OCI-LY7 (cell line): ENCODE data around the gene FAM20A. TPM values are rescaled to one million over a fixed set of nuclear protein-coding genes. Genes with fewer than 3 reads are reported as not detected.

Experiments
- BruUV-seq: library from RNA; stranded (reverse); fragments of 400-500 nt; replicated peaks from 2 replicates; lab custom pipeline; 2021; lab: Mats Ljungman, UMichigan
- CTCF ChIA-PET: fragments of 300-600 bp; sonication (Branson Sonifier 250); formaldehyde crosslinking; loops from one replicate; lab custom pipeline; 2022; ENCODE audit warnings: antibody characterized with exemption; ENCODE audit not compliant: unreplicated experiment; lab: Charles Lee
- POLR2A ChIA-PET: fragments of 300-600 bp; sonication (Branson Sonifier 250); formaldehyde crosslinking; loops from one replicate; lab custom pipeline; 2022; ENCODE audit warnings: antibody characterized with exemption; lab: Charles Lee
- DNase-seq: peaks from one replicate; pipeline ENCODE4 v3.0.0-alpha.2; 2015; ENCODE audit warnings: low spot score
- H2AFZ ChIP-seq: fragments of 200-600 bp; sonication (generic), shearing (Covaris generic); 2 replicates; pipeline ENCODE4 v1.6.1; 2014; ENCODE audit warnings: mild to moderate bottlenecking, antibody characterized with exemption, low read length, moderate library complexity
- H3K27ac ChIP-seq: fragments of 200-600 bp; sonication (generic); 2 replicates; pipeline ENCODE4 v1.5.1; 2014; ENCODE audit warnings: mixed run types, low read depth, mild to moderate bottlenecking, moderate library complexity, low read length, inconsistent platforms; ENCODE audit not compliant: poor library complexity, severe bottlenecking
- H3K36me3 ChIP-seq: fragments of 200-600 bp; sonication (generic); 2 replicates; pipeline ENCODE4 v1.6.1; 2014; ENCODE audit warnings: mild to moderate bottlenecking, antibody characterized with exemption, low read length, moderate library complexity, mixed read lengths; ENCODE audit not compliant: insufficient read depth
- H3K4me1 ChIP-seq: fragments of 200-600 bp; sonication (generic); 2 replicates; pipeline ENCODE4 v1.5.1; 2014; ENCODE audit warnings: mild to moderate bottlenecking, low read length; ENCODE audit not compliant: insufficient read depth, poor library complexity, severe bottlenecking
- H3K4me2 ChIP-seq: fragments of 200-600 bp; sonication (generic); 2 replicates; pipeline ENCODE4 v1.6.1; 2014; ENCODE audit warnings: mild to moderate bottlenecking, low read length
- H3K4me3 ChIP-seq: fragments of 200-600 bp; sonication (generic); 2 replicates; pipeline ENCODE4 v1.5.1; 2014; ENCODE audit warnings: mild to moderate bottlenecking, low read depth, low read length; ENCODE audit not compliant: poor library complexity, severe bottlenecking
- H3K79me2 ChIP-seq: fragments of 200-600 bp; sonication (generic); 2 replicates; pipeline ENCODE4 v1.6.1; 2016; ENCODE audit warnings: low read depth, mild to moderate bottlenecking, low read length, moderate library complexity, mixed read lengths; ENCODE audit not compliant: insufficient read depth
- H3K9me2 ChIP-seq: fragments of 200-600 bp; sonication (generic); 2 replicates; pipeline ENCODE4 v1.6.1; 2016; ENCODE audit warnings: mild to moderate bottlenecking, low read length, mixed read lengths; ENCODE audit not compliant: insufficient read depth
- H3K9me3 ChIP-seq: fragments of 200-600 bp; sonication (generic); 2 replicates; pipeline ENCODE4 v1.6.1; 2014; ENCODE audit warnings: mild to moderate bottlenecking, mixed run types, low read length, mixed read lengths
- H4K20me1 ChIP-seq: fragments of 200-600 bp; sonication (generic); 2 replicates; pipeline ENCODE4 v1.6.1; 2014; ENCODE audit warnings: mild to moderate bottlenecking, antibody characterized with exemption, low read length, moderate library complexity, mixed read lengths; ENCODE audit not compliant: insufficient read depth
- CTCF ChIP-seq: fragments of 200-600 bp; sonication (generic); conservative IDR thresholded peaks from 2 replicates; pipeline ENCODE4 v1.5.1; 2014; ENCODE audit warnings: mild to moderate bottlenecking, antibody characterized with exemption, low read length, moderate library complexity, mixed read lengths
- EZH2phosphoT487 ChIP-seq: fragments of 200-600 bp; sonication (generic); IDR thresholded peaks from 2 replicates; pipeline ENCODE4 v1.6.1; 2018; ENCODE audit warnings: low read depth, borderline replicate concordance, mild to moderate bottlenecking, mixed run types, antibody characterized with exemption, low read length, moderate library complexity, mixed read lengths
- intact Hi-C: fragments of 100-400 bp; cut with micrococcal nuclease; formaldehyde crosslinking; loops from one replicate; pipeline ENCODE4 v1.10.0; 2022; ENCODE audit not compliant: unreplicated experiment
- total RNA-seq, 2 experiments: library from RNA; depleted of rRNA in 1 of 2; stranded (reverse); fragments of >200 nt in 1 of 2; shearing (Covaris generic) in 1 of 2; gene quantifications; 2 replicates each; pipeline ENCODE4 v1.2.3, GENCODE V29; 2014 to 2022

FAM20A gene
- total RNA-seq, 2 experiments from 2014 or later, result not detected

- no peak overlapping the region for H2AFZ ChIP-seq
- no peaks in the 10 kb centered on the region for H3K36me3 ChIP-seq
- no peak overlapping the region for H3K27ac ChIP-seq
- intact Hi-C loops, result no loop called here
- H4K20me1 ChIP-seq, result no peaks in the 10 kb centered on the region
- DNase-seq, result no peak
- H3K4me2 ChIP-seq, result no peak overlapping the region
- POLR2A ChIA-PET, result no interaction called here
- CTCF ChIA-PET, result no interaction called here
- H3K9me3 ChIP-seq, result peaks cover 20% of the 10 kb centered on the region
- no peak for TF ChIP-seq EZH2phosphoT487
- no peak for TF ChIP-seq CTCF
- H3K9me2 ChIP-seq, result no peaks in the 10 kb centered on the region
- BruUV-seq, result no TSS peak
- H3K4me3 ChIP-seq, result no peak overlapping the region
- no peaks in the 10 kb centered on the region for H3K4me1 ChIP-seq
- no peaks in the 10 kb centered on the region for H3K79me2 ChIP-seq
Observed at GRCh38 chr17:68610554-68610953, 9.4 kb upstream of the FAM20A start.

GRCh38 chr17:68608515-68609130, 7.5 kb upstream of the FAM20A start:
- POLR2A ChIA-PET, result no interaction called here
- H3K4me2 ChIP-seq, result no peak overlapping the region
- H3K79me2 ChIP-seq, result no peaks in the 10 kb centered on the region
- no peak overlapping the region for H3K27ac ChIP-seq
- BruUV-seq, result no TSS peak
- no peaks in the 10 kb centered on the region for H3K36me3 ChIP-seq
- no peak for TF ChIP-seq EZH2phosphoT487
- TF ChIP-seq CTCF, result no peak
- H3K4me1 ChIP-seq, result no peaks in the 10 kb centered on the region
- no peak overlapping the region for H3K4me3 ChIP-seq
- intact Hi-C loops, result no loop called here
- peak; percentile 30 for DNase-seq
- CTCF ChIA-PET, result no interaction called here
- peaks cover 20% of the 10 kb centered on the region for H3K9me3 ChIP-seq
- H3K9me2 ChIP-seq, result no peaks in the 10 kb centered on the region
- H2AFZ ChIP-seq, result no peak overlapping the region
- no peaks in the 10 kb centered on the region for H4K20me1 ChIP-seq

- intact Hi-C loops, result no loop called here
- Histone ChIP-seq H3K9me3 (peaks cover 20% of the 10 kb centered on the region), H3K9me2 (no peaks in the 10 kb centered on the region), H3K4me3 (no peak overlapping the region), H3K27ac (no peak overlapping the region), H2AFZ (no peak overlapping the region), H3K4me2 (no peak overlapping the region), H3K79me2 (no peaks in the 10 kb centered on the region), H4K20me1 (no peaks in the 10 kb centered on the region), H3K4me1 (no peaks in the 10 kb centered on the region), H3K36me3 (no peaks in the 10 kb centered on the region)
- BruUV-seq, result no TSS peak
- CTCF ChIA-PET, result no interaction called here
- POLR2A ChIA-PET, result interaction anchor here (1.0 to 1.6 kb wide), 3 partner anchors 13 to 27 kb away, joined by 3 to 5 read pairs (median 4); no protein-coding TSS in a partner anchor
- DNase-seq, result no peak
- TF ChIP-seq EZH2phosphoT487, result no peak
- no peak for TF ChIP-seq CTCF
Observed at GRCh38 chr17:68606451-68607307, 5.5 kb upstream of the FAM20A start.
